Activated CD8-positive, alpha-beta memory T cell treated with anti-CD3 and anti-CD28 coated beads for 36 hours (primary cell): Measurements from ENCODE around the gene LDLRAD4. TPM values are rescaled to one million over a fixed set of nuclear protein-coding genes. Genes with fewer than 3 reads are reported as not detected.
"Not testable (repeated sequence)": the region's sequence is repeated elsewhere in the genome, so short reads cannot be mapped to it uniquely, and the experiment has no call there.

Experiments
- CTCF ChIA-PET: fragments of 350-600 bp; sonication (Branson Sonifier 250); formaldehyde crosslinking; loops from one replicate; lab custom pipeline; 2021; ENCODE audit warnings: antibody characterized with exemption; lab: Charles Lee
- POLR2A ChIA-PET: fragments of 350-600 bp; sonication (Branson Sonifier 250); formaldehyde crosslinking; loops from one replicate; lab custom pipeline; 2021; ENCODE audit warnings: antibody characterized with exemption; lab: Charles Lee
- total RNA-seq, 2 experiments: library from RNA; stranded (reverse); gene quantifications; one replicate each; pipeline ENCODE4 v1.2.3, GENCODE V29; 2021

The LDLRAD4 gene
- total RNA-seq, 2 experiments from 2014 or later = 36.8 to 38.3 TPM

GRCh38 chr18:13260935-13261640, 42.5 kb downstream of the LDLRAD4 start:
- ChIA-PET POLR2A (no interaction called here), CTCF (no interaction called here)

DNA sequence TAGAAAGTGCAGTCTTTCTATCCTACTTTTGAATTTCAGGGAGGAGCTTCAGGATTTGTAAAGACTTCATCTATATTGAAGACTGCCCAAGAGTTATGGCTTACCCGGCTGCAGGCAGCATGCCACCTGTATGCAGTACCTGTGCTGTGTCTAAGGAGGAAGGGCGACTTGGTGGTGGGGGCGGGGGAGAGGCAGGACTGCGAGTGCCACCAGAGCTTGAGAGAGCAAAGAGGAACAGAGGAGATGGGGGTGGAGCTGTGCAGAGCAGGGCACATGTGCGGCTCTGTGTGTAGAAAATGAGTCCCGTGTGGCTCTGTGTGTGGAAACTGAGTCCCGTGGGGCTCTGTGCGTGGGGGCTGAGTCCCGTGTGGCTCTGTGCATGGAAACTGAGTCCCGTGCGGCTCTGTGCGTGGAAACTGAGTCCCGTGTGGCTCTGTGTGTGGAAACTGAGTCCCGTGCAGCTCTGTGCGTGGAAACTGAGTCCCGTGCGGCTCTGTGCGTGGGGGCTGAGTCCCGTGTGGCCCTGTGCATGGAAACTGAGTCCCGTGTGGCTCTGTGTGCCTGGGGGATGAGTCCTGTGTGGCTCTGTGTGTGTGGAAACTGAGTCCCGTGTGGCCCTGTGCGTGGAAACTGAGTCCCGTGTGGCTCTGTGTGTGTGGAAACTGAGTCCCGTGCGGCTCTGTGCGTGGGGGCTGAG, 43.2 kb downstream of the LDLRAD4 start:
- POLR2A ChIA-PET = no interaction called here
- CTCF ChIA-PET = no interaction called here

DNA sequence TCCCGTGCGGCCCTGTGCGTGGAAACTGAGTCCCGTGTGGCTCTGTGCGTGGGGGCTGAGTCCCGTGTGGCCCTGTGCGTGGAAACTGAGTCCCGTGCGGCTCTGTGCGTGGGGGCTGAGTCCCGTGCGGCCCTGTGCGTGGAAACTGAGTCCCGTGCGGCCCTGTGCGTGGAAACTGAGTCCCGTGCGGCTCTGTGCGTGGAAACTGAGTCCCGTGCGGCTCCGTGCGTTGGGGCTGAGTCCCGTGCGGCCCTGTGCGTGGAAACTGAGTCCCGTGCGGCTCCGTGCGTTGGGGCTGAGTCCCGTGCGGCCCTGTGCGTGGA, 43.8 kb downstream of the LDLRAD4 start:
- POLR2A ChIA-PET, CTCF ChIA-PET: not testable (repeated sequence)

- CTCF ChIA-PET = no interaction called here
- POLR2A ChIA-PET = no interaction called here
Observed at GRCh38 chr18:13262839-13263691, 44.5 kb downstream of the LDLRAD4 start.

DNA sequence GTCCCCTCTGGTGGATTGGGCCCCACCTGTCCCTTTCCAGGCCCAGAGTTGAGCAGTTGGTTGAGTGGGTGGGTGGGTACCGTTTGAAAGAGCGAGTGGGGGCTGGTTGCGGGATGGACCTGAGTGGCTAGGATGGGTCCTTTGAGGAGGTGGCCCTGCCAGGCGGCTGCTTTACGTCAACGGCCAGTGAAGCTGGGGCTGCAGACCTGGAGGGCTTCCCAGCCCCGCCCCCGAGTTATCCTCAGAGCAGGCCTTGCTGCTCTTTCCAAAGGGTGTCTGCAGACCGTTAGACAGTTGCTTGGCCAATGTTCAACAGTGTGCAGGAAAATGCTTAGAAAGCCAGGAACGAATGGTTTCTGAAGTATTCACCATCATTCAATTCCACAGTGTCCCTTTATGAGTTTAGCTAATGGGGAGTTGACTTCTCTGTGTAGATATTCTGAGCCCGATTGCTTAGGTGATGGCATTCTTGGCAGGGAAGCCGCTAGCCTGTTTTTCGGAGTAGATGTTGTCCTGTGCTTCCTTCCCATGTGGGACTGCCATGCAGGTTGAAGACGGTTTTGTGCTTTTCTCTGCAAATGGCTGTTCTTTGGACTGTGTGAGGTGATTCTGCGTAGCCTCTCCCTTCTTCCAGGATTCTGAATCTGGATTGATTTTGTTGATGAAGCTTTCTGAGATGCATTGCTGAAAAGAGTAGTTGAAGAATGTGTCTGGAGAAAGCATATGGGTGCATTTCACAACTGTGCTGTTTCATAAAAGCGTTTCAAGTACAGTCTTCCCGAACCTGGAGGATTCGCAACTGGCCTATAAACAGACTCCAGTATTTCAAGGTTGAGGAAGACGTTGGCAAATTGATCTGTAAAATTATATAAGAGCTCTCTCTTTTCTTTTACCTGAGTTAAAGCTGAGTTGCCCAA, 45.8 kb downstream of the LDLRAD4 start:
- ChIA-PET CTCF (interaction anchor here (0.6 to 2.2 kb wide), 2 partner anchors 10 to 48 kb away, joined by 5 to 7 read pairs; no protein-coding TSS in a partner anchor), POLR2A (interaction anchor here (1.1 kb wide), 1 partner anchor 20 kb away, joined by 3 read pairs; no protein-coding TSS in a partner anchor)

GRCh38 chr18:13265008-13265910, 46.7 kb downstream of the LDLRAD4 start:
- ChIA-PET POLR2A (interaction anchor here (1.1 kb wide), 1 partner anchor 19 kb away, joined by 3 read pairs; no protein-coding TSS in a partner anchor), CTCF (interaction anchor here (1.9 to 2.2 kb wide), 2 partner anchors 14 to 49 kb away, joined by 6 to 7 read pairs; no protein-coding TSS in a partner anchor)

- POLR2A ChIA-PET = interaction anchor here (1.1 kb wide), 1 partner anchor 19 kb away, joined by 3 read pairs; no protein-coding TSS in a partner anchor
- CTCF ChIA-PET = interaction anchor here (1.9 to 2.2 kb wide), 2 partner anchors 14 to 50 kb away, joined by 6 to 7 read pairs; no protein-coding TSS in a partner anchor
Observed at GRCh38 chr18:13265911-13266217, 47.3 kb downstream of the LDLRAD4 start.

DNA sequence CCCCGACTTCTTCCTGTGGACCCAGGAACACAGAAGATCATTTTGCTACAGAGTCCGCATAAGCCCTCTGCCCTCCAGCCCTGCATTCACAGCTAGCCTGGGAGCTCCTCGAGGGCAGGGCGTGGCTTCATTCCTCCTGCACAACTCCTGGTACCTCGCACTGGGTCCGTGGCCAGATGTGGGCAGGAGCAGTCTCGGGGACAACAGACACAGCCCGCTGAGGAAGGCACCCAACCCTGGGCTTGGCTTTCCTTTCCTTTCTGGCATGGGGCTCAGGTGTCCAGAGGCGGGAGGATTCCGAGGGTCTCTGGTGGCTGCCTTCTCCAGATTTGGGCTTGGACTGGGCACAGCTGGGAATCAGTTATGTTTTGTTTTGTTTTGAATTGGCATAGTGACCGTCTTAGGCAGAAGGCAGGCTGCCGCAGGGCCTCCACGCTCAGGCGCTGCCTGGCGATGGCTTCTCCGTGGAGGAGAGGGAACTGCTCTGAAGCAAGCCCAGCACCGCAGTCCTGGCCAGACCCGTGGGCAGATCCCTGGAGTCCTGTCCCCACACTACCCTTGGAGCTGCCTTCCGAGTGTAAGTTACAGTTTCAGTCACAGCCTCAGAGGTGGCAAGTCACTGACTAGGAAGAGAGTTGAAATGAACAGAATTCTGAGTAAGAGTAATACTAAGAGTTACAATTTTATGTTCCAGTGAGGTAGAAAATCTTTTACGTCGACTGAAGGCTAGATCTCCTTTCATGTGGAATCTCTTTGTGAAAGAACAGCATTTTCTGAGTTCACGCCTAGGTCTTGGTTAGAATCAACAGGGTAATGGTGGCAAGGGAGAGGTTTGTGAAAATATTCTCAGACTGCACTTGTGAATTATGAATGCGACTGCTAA, 47.9 kb downstream of the LDLRAD4 start:
- POLR2A ChIA-PET = no interaction called here

GRCh38 chr18:13267431-13267873, 48.9 kb downstream of the LDLRAD4 start:
- CTCF ChIA-PET = interaction anchor here (0.7 to 1.9 kb wide), 3 partner anchors 10 to 49 kb away, joined by 3 to 6 read pairs (median 3); partner anchors contain the start of gene LDLRAD4
- POLR2A ChIA-PET = interaction anchor here (0.6 kb wide), 1 partner anchor 187 kb away, joined by 3 read pairs; no protein-coding TSS in a partner anchor

More for the DNA sequence above, 47.9 kb downstream of the LDLRAD4 start:
- CTCF ChIA-PET = interaction anchor here (1.4 to 2.2 kb wide), 3 partner anchors 13 to 50 kb away, joined by 3 to 7 read pairs (median 6); partner anchors contain the start of gene LDLRAD4

- CTCF ChIA-PET = interaction anchor here (0.7 to 1.1 kb wide), 2 partner anchors 9 to 23 kb away, joined by 3 read pairs; no protein-coding TSS in a partner anchor
- POLR2A ChIA-PET = no interaction called here
Observed at GRCh38 chr18:13268158-13269012, 49.8 kb downstream of the LDLRAD4 start.

DNA sequence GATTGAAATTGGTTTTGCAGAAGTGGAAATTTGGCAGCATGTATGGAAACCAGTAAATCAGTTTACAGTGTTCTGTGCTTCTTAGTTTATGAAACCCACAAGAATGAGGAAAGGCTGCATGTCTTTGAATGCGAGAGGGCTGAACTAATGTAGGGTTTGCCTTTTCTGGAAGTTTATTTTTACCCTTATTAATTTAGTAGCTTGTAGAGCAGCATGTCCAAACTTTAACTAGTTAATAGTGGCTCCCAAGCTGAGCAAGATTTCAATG, 50.4 kb downstream of the LDLRAD4 start:
- ChIA-PET POLR2A (no interaction called here), CTCF (interaction anchor here (0.7 to 1.1 kb wide), 2 partner anchors 9 to 22 kb away, joined by 3 read pairs; no protein-coding TSS in a partner anchor)

- ChIA-PET CTCF (interaction anchor here (0.7 to 1.1 kb wide), 2 partner anchors 8 to 21 kb away, joined by 3 read pairs; no protein-coding TSS in a partner anchor), POLR2A (no interaction called here)
Observed at GRCh38 chr18:13269521-13270011, 51.0 kb downstream of the LDLRAD4 start.

- CTCF ChIA-PET = no interaction called here
- POLR2A ChIA-PET = no interaction called here
Observed at GRCh38 chr18:13270279-13270855, 51.8 kb downstream of the LDLRAD4 start.

DNA sequence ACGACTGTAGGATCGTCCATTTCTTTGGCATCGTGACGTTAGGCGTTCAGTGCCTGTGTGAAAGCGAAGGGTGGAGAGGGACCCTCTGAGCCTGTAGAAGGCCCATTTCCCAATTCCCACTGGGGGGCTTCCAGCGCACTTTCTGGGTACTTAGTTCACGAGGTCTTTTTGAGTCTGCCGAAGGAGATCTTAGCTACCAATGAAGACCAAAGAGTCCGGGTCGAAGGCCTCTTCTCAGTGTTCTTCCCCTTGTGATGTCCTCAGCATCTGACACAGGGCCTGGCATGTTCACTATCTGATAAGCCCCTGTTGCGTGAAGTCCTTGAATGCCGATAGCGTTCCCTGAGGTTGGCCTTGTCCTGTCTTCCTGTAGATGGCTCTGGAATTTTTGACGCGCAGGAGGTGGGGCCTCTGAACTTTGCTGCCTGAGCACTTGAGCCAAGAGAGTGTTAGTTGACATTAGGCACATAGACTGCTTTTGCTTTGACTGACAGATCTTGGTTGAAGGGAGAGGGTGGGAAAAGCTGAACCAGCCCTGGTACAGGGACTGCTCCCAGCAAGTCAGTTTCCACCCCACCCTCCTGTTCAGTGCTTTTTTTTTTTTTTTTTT, 52.8 kb downstream of the LDLRAD4 start:
- POLR2A ChIA-PET = no interaction called here
- CTCF ChIA-PET = interaction anchor here (0.7 kb wide), 2 partner anchors 52 to 81 kb away, joined by 3 to 4 read pairs; no protein-coding TSS in a partner anchor
